GM12878 (cell line): Measurements from ENCODE around the gene LRRC2. TPM values are rescaled to one million over a fixed set of nuclear protein-coding genes. Genes with fewer than 3 reads are reported as not detected.

Experiments used
- ATAC-seq: fragments of 200-7000 bp; cut with Tn5 transposase; 3 replicates; pipeline ENCODE4 v1.9.1; 2020; ENCODE audit warnings: mild to moderate bottlenecking, moderate library complexity
- BruUV-seq: library from RNA; stranded (reverse); fragments of 400-500 nt; replicated peaks from 2 replicates; lab custom pipeline; 2021; lab: Mats Ljungman, UMichigan
- CTCF ChIA-PET: fragments of 300-600 bp; sonication (Branson Sonifier 250); formaldehyde crosslinking; extraction: SDS; loops from one replicate; lab custom pipeline; 2021; ENCODE audit warnings: inconsistent platforms; lab: Yijun Ruan, JAX
- POLR2A ChIA-PET: fragments of 350-600 bp; formaldehyde crosslinking; extraction: SDS; loops from one replicate; lab custom pipeline; 2021; ENCODE audit warnings: inconsistent platforms; lab: Charles Lee
- RAD21 ChIA-PET: fragments of 300-600 bp; sonication (Branson Sonifier 250); formaldehyde crosslinking; loops from one replicate; lab custom pipeline; 2023; ENCODE audit warnings: antibody characterized with exemption; ENCODE audit not compliant: unreplicated experiment; lab: Charles Lee
- SMC1A ChIA-PET: fragments of 300-600 bp; sonication (Branson Sonifier 250); formaldehyde crosslinking; loops from one replicate; lab custom pipeline; 2023; ENCODE audit not compliant: unreplicated experiment, uncharacterized antibody; lab: Charles Lee
- DNase-seq: peaks from one replicate; pipeline ENCODE4 v3.0.0-alpha.2; 2011; ENCODE audit warnings: low read depth, low spot score
- FAIRE-seq: peaks from 3 replicates; lab custom pipeline; 2011; peaks lifted over from hg19 to GRCh38; lab: Jason Lieb, UNC
- H2AFZ ChIP-seq: 2 replicates; pipeline ENCODE4 v1.6.0; 2011; ENCODE audit warnings: low read depth, low read length, control low read depth; ENCODE audit not compliant: control insufficient read depth
- H3K27ac ChIP-seq: 2 replicates; pipeline ENCODE4 v1.5.1; 2011; ENCODE audit warnings: control low read depth; ENCODE audit not compliant: control insufficient read depth, insufficient read depth
- H3K27me3 ChIP-seq, 2 experiments: replicated peaks in 1 of 2; 2 replicates each; pipeline versions ENCODE4 v1.6.0 to v1.6.1; 2011; ENCODE audit warnings: low read length in 1 of 2; ENCODE audit not compliant: control insufficient read depth in 2 of 2, insufficient read depth in 2 of 2
- H3K36me3 ChIP-seq, 2 experiments: 2 replicates each; pipeline ENCODE4 v1.5.1; 2011; ENCODE audit warnings: low read length in 1 of 2; ENCODE audit not compliant: control insufficient read depth in 2 of 2, insufficient read depth in 2 of 2
- H3K4me1 ChIP-seq: 2 replicates; pipeline ENCODE4 v1.6.1; 2011; ENCODE audit warnings: mild to moderate bottlenecking, low read length, moderate library complexity, mixed read lengths; ENCODE audit not compliant: control insufficient read depth, insufficient read depth
- H3K4me2 ChIP-seq: 2 replicates; pipeline ENCODE4 v1.6.0; 2011; ENCODE audit warnings: control low read depth; ENCODE audit not compliant: control insufficient read depth, insufficient read depth
- H3K4me3 ChIP-seq: fragments of 200-600 bp; sonication (generic); 2 replicates; pipeline ENCODE4 v1.5.1; 2016
- H3K79me2 ChIP-seq: 2 replicates; pipeline ENCODE4 v1.6.0; 2011; ENCODE audit warnings: low read length; ENCODE audit not compliant: control insufficient read depth, insufficient read depth
- H3K9ac ChIP-seq: 2 replicates; pipeline ENCODE4 v1.8.0; 2011; ENCODE audit warnings: low read length, control low read depth, mixed read lengths; ENCODE audit not compliant: control insufficient read depth, insufficient read depth
- H3K9me3 ChIP-seq: replicated peaks from 3 replicates; pipeline ENCODE4 v1.5.1; 2011; ENCODE audit warnings: mild to moderate bottlenecking, low read length; ENCODE audit not compliant: control insufficient read depth, insufficient read depth
- H4K20me1 ChIP-seq: 2 replicates; pipeline ENCODE4 v1.6.0; 2011; ENCODE audit not compliant: control insufficient read depth, insufficient read depth
- BMI1 ChIP-seq: fragments of 450-650 bp; IDR thresholded peaks from 2 replicates; pipeline ENCODE4 v1.6.1; 2016; ENCODE audit warnings: mild to moderate bottlenecking, moderate library complexity, borderline replicate concordance
- CBFB ChIP-seq: IDR thresholded peaks from 2 replicates; pipeline ENCODE4 v1.6.1; 2016; ENCODE audit warnings: antibody characterized with exemption, low read depth
- CBX3 ChIP-seq: fragments of 200-600 bp; sonication (generic); IDR thresholded peaks from 2 replicates; pipeline ENCODE4 v1.6.1; 2016; ENCODE audit warnings: low read depth, borderline replicate concordance
- CHD1 ChIP-seq: IDR thresholded peaks from 2 replicates; pipeline ENCODE4 v1.6.1; 2012; ENCODE audit warnings: low read depth, low read length, improper control_type of control experiment
- EGR1 ChIP-seq, 2 experiments: IDR thresholded peaks; 1 replicate in 1 of 2; 2 replicates in 1 of 2; pipeline ENCODE4 v1.6.1; 2011 to 2012; ENCODE audit warnings: low read depth in 2 of 2, low read length in 2 of 2, borderline replicate concordance in 1 of 2, mild to moderate bottlenecking in 1 of 2, moderate library complexity in 1 of 2
- ESRRA ChIP-seq: IDR thresholded peaks from 2 replicates; pipeline ENCODE4 v1.6.1; 2012; ENCODE audit warnings: mild to moderate bottlenecking, low read length, improper control_type of control experiment
- HDAC6 ChIP-seq: fragments of 200-600 bp; sonication (generic); IDR thresholded peaks from one replicate; pipeline ENCODE4 v1.8.0; 2017; ENCODE audit warnings: antibody characterized with exemption; ENCODE audit not compliant: unreplicated experiment
- HSF1 ChIP-seq: fragments of 150-350 bp; IDR thresholded peaks from 2 replicates; pipeline ENCODE4 v1.6.1; 2014; ENCODE audit warnings: mild to moderate bottlenecking, low read depth, low read length
- JUNB ChIP-seq: IDR thresholded peaks from 2 replicates; pipeline ENCODE4 v1.6.1; 2016; ENCODE audit warnings: antibody characterized with exemption, mild to moderate bottlenecking
- NR2F1 ChIP-seq: fragments of 450-650 bp; conservative IDR thresholded peaks from 2 replicates; pipeline ENCODE4 v1.6.1; 2017; ENCODE audit warnings: mild to moderate bottlenecking
- RB1 ChIP-seq: fragments of 450-650 bp; formaldehyde crosslinking; IDR thresholded peaks from 2 replicates; pipeline ENCODE4 v1.6.1; 2017; ENCODE audit warnings: mild to moderate bottlenecking, borderline replicate concordance
- SKIL ChIP-seq: fragments of 450-650 bp; IDR thresholded peaks from 2 replicates; pipeline ENCODE4 v1.6.1; 2017; ENCODE audit warnings: mild to moderate bottlenecking, low read depth, inconsistent platforms; ENCODE audit not compliant: poor library complexity, severe bottlenecking
- SREBF1 ChIP-seq: IDR thresholded peaks from 2 replicates; pipeline ENCODE4 v1.6.1; 2012; ENCODE audit warnings: mild to moderate bottlenecking, low read length
- SREBF2 ChIP-seq: IDR thresholded peaks from 2 replicates; pipeline ENCODE4 v1.6.1; 2012; ENCODE audit warnings: mild to moderate bottlenecking, low read length
- TCF3 ChIP-seq: IDR thresholded peaks from 2 replicates; pipeline ENCODE4 v1.6.1; 2012; ENCODE audit warnings: low read depth, mild to moderate bottlenecking, low read length, borderline replicate concordance; ENCODE audit not compliant: insufficient read depth
- TCF7 ChIP-seq: IDR thresholded peaks from 2 replicates; pipeline ENCODE4 v1.6.1; 2014; ENCODE audit warnings: antibody characterized with exemption, borderline replicate concordance
- ZBTB11 ChIP-seq: fragments of 450-650 bp; formaldehyde crosslinking; IDR thresholded peaks from 2 replicates; pipeline ENCODE4 v1.5.0; 2022; ENCODE audit warnings: mild to moderate bottlenecking, missing genetic modification characterization
- WGBS: methylation state at CpG from one replicate; pipeline ENCODE4 v1.1.6; 2016; ENCODE audit warnings: low lambda C conversion rate; ENCODE audit not compliant: insufficient replicate concordance, insufficient coverage; ENCODE audit errors: missing lambda C conversion rate; 5-methylcytosine and 5-hydroxymethylcytosine counted together
- in situ Hi-C: fragments of 300-500 bp; cut with MboI; formaldehyde crosslinking; loops from 9 replicates; pipeline ENCODE4 v1.14.3; 2018; ENCODE audit warnings: mixed read lengths
- intact Hi-C: fragments of 100-400 bp; cut with micrococcal nuclease; formaldehyde crosslinking; loops from one replicate; pipeline ENCODE4 v1.14.2; 2022; ENCODE audit not compliant: unreplicated experiment
- polyA plus RNA-seq, 11 experiments: library from polyadenylated mRNA; depleted of rRNA in 4 of 11; unstranded in 6 of 11; stranded (reverse) in 5 of 11; fragments of >200 nt; fragmentation: Nextera tagmentation in 4 of 11; fragmentation: Illumina TruSeq in 1 of 11; extraction: Ambion mirVana in 4 of 11; extraction: Trizol in 1 of 11; gene quantifications; 1 replicate in 1 of 11; 2 replicates in 10 of 11; pipeline versions ENCODE4 v1.2.1 to v1.2.3, GENCODE V29; 2011 to 2016; ENCODE audit warnings: inconsistent platforms in 2 of 11, missing spikeins in 2 of 11, low read depth in 1 of 11
- total RNA-seq, 4 experiments: library from RNA; depleted of rRNA in 3 of 4; stranded (reverse); fragments of >200 nt in 3 of 4; fragmentation: Illumina TruSeq in 1 of 4; extraction: Trizol in 1 of 4; gene quantifications; 2 replicates each; pipeline versions ENCODE4 v1.2.1 to v1.2.3, GENCODE V29; 2013 to 2021

LRRC2 gene
- total and polyA plus RNA-seq, 10 of the 15 experiments (the other 5 are each of a cell fraction or from before 2014, with no cell fraction given) = not detected

GRCh38 chr3:46613313-46614005, 47.4 kb upstream of the LRRC2 start:
- Histone ChIP-seq H3K4me2 (no peak overlapping the region), H2AFZ (no peak overlapping the region), H4K20me1 (no peaks in the 10 kb centered on the region), H3K27ac (no peak overlapping the region), H3K27me3 (peaks cover 4 to 7% of the 10 kb centered on the region in 2 experiments; a peak in 2 of 4 replicates), H3K79me2 (no peaks in the 10 kb centered on the region), H3K9me3 (no peaks in the 10 kb centered on the region), H3K9ac (no peak overlapping the region), H3K4me3 (no peak overlapping the region), H3K36me3 (no peaks in the 10 kb centered on the region), H3K4me1 (no peaks in the 10 kb centered on the region)
- DNase-seq (no peak), FAIRE-seq (no peak), ATAC-seq (no peak)
- TF ChIP-seq TCF3 (no peak), EGR1 (IDR thresholded peaks at IDR 0.05; ENCODE audit: borderline replicate concordance in 1 of 2, low read depth in 2 of 2, low read length in 2 of 2) (no peak), ESRRA (no peak), BMI1 (no peak), TCF7 (no peak), NR2F1 (no peak), JUNB (no peak), SREBF2 (no peak), HDAC6 (no peak), CHD1 (no peak), SKIL (no peak), HSF1 (no peak), ZBTB11 (CRISPR knock-in tag) (no peak), SREBF1 (no peak), CBFB (no peak), RB1 (no peak), CBX3 (no peak)
- WGBS = 19% methylated on average over 10 of the region's 10 CpGs
- ChIA-PET RAD21 (interaction anchor here (1.1 kb wide), 1 partner anchor 16 kb away, joined by 4 read pairs; no protein-coding TSS in a partner anchor), POLR2A (no interaction called here), CTCF (interaction anchor here (1.5 kb wide), 1 partner anchor 125 kb away, joined by 4 read pairs; no protein-coding TSS in a partner anchor), SMC1A (interaction anchor here (0.7 kb wide), 1 partner anchor 125 kb away, joined by 3 read pairs; no protein-coding TSS in a partner anchor)
- BruUV-seq = no TSS peak
- in situ Hi-C loops (no loop called here), intact Hi-C loops (no loop called here)
